K562 (cell line): ENCODE results near the gene KIF3B.

Experiments
- BDP1 ChIP-seq: IDR thresholded peaks from 3 replicates; pipeline ENCODE4 v1.6.1; 2011; ENCODE audit not compliant: insufficient read length, insufficient read depth
- BRCA1 ChIP-seq, 2 experiments: fragments of 450-650 bp in 1 of 2; sonication (generic) in 1 of 2; formaldehyde crosslinking in 1 of 2; IDR thresholded peaks; 2 replicates each; pipeline versions ENCODE4 v1.5.0 to v1.6.1; 2017 to 2020; ENCODE audit warnings: mild to moderate bottlenecking in 1 of 2, missing genetic modification reagents in 1 of 2
- CTCF ChIP-seq, 3 experiments: IDR thresholded peaks in 2 of 3; conservative IDR thresholded peaks in 1 of 3; 2 replicates each; pipeline ENCODE4 v1.5.1; 2011 to 2012; ENCODE audit warnings: low read length in 3 of 3, mild to moderate bottlenecking in 3 of 3, control low read depth in 2 of 3, improper control_type of control experiment in 1 of 3, inconsistent platforms in 1 of 3, low read depth in 1 of 3, mixed read lengths in 1 of 3, moderate library complexity in 1 of 3; ENCODE audit not compliant: insufficient read depth in 2 of 3
- E2F1 ChIP-seq: sonication (generic); formaldehyde crosslinking; IDR thresholded peaks from 2 replicates; pipeline ENCODE4 v1.8.1; 2023; ENCODE audit warnings: mild to moderate bottlenecking, missing genetic modification reagents, moderate library complexity
- NFRKB ChIP-seq: fragments of 450-650 bp; IDR thresholded peaks from 2 replicates; pipeline ENCODE4 v1.6.1; 2016; ENCODE audit warnings: low read depth
- NRF1 ChIP-seq, 2 experiments: fragments of 450-650 bp; IDR thresholded peaks in 1 of 2; conservative IDR thresholded peaks in 1 of 2; 2 replicates each; pipeline ENCODE4 v1.6.1; 2014; ENCODE audit warnings: mild to moderate bottlenecking in 2 of 2
- REST ChIP-seq, 2 experiments: fragments of 450-650 bp; formaldehyde crosslinking in 1 of 2; IDR thresholded peaks; 2 replicates each; pipeline versions ENCODE4 v1.4.0 to v1.6.1; 2014 to 2020; ENCODE audit warnings: mild to moderate bottlenecking in 2 of 2, borderline replicate concordance in 1 of 2, low read depth in 1 of 2
- SMC3 ChIP-seq: conservative IDR thresholded peaks from 2 replicates; pipeline ENCODE4 v1.6.1; 2011; ENCODE audit warnings: low read depth, low read length, improper control_type of control experiment; ENCODE audit not compliant: insufficient read depth

DNA sequence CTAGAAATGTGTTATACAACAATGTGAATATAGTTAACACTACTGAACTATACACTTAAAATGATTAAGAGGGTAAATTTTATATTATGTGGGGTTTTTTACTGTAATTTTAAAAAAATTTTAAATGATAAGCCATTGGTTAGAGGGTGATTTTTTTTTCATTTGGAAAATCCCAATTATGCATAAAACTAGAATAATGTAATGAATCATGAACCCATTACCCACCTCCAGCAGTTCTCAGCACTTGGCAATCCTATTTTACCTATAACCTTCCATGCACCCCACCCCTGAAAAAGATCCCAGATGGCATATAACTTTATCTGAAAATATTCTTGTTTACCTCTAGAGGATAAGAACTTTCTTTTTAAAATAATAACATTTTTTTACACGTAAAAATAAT, 13.7 kb downstream of the KIF3B start:
- TF ChIP-seq E2F1 (CRISPR knock-in tag): no peak
- no peak for TF ChIP-seq SMC3
- no peak for TF ChIP-seq CTCF (IDR thresholded peaks at IDR 0.05 in 2 of 3, conservative IDR thresholded peaks at IDR 0.05 in 1 of 3; ENCODE audit: insufficient read depth in 2 of 3, low read depth in 1 of 3, low read length in 3 of 3)
- no peak for TF ChIP-seq NFRKB
- TF ChIP-seq BRCA1 (IDR thresholded peaks at IDR 0.05): no peak
- no peak for TF ChIP-seq BRCA1 (CRISPR knock-in tag; IDR thresholded peaks at IDR 0.05)
- no peak for TF ChIP-seq REST (IDR thresholded peaks at IDR 0.05; ENCODE audit: borderline replicate concordance)
- no peak for TF ChIP-seq REST (CRISPR knock-in tag; IDR thresholded peaks at IDR 0.05; ENCODE audit: low read depth)
- no peak for TF ChIP-seq NRF1 (conservative IDR thresholded peaks at IDR 0.05 in 1 of 2, IDR thresholded peaks at IDR 0.05 in 1 of 2)
- TF ChIP-seq BDP1: no peak
